ENCODE data around the gene FAM25G.

GRCh38 chr10:47451273-47451997 lies 40.1 kb downstream of the FAM25G start:
- no peak for TF ChIP-seq ZNF19 (tag by site-specific recombination; IDR thresholded peaks at IDR 0.05; ENCODE audit: low read depth)
- TF ChIP-seq, protein P1, sequence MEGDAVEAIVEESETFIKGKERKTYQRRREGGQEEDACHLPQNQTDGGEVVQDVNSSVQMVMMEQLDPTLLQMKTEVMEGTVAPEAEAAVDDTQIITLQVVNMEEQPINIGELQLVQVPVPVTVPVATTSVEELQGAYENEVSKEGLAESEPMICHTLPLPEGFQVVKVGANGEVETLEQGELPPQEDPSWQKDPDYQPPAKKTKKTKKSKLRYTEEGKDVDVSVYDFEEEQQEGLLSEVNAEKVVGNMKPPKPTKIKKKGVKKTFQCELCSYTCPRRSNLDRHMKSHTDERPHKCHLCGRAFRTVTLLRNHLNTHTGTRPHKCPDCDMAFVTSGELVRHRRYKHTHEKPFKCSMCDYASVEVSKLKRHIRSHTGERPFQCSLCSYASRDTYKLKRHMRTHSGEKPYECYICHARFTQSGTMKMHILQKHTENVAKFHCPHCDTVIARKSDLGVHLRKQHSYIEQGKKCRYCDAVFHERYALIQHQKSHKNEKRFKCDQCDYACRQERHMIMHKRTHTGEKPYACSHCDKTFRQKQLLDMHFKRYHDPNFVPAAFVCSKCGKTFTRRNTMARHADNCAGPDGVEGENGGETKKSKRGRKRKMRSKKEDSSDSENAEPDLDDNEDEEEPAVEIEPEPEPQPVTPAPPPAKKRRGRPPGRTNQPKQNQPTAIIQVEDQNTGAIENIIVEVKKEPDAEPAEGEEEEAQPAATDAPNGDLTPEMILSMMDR (tag by site-specific recombination; IDR thresholded peaks at IDR 0.05): no peak
- TF ChIP-seq ZNF121 (tag by site-specific recombination; IDR thresholded peaks at IDR 0.05): no peak
- no peak for TF ChIP-seq YY1 (tag by site-specific recombination; IDR thresholded peaks at IDR 0.05)
